Sigmoid colon (tissue), 7 donors: ENCODE results near the gene ST7L. TPM values are rescaled to one million over a fixed set of nuclear protein-coding genes. Genes with fewer than 3 reads are reported as not detected.

Source experiments
- DNase-seq: peaks from one replicate; pipeline ENCODE4 v3.0.0-alpha.2; 2019
- H3K27ac ChIP-seq, 4 donors: fragments of 200-600 bp; sonication (generic); one replicate each; pipeline ENCODE4 v1.5.1; 2016 to 2019; ENCODE audit warnings: mild to moderate bottlenecking in 1 of 4
- H3K27me3 ChIP-seq, 3 donors: fragments of 200-600 bp; sonication (generic); one replicate each; pipeline ENCODE4 v1.5.1; 2019; ENCODE audit warnings: mild to moderate bottlenecking in 1 of 3
- H3K36me3 ChIP-seq, 4 donors: fragments of 200-600 bp; sonication (generic); one replicate each; pipeline ENCODE4 v1.5.1; 2016 to 2019
- H3K4me1 ChIP-seq, 4 donors: fragments of 200-600 bp; sonication (generic); one replicate each; pipeline ENCODE4 v1.5.1; 2017 to 2019
- H3K4me3 ChIP-seq, 4 donors: fragments of 200-600 bp; sonication (generic); one replicate each; pipeline ENCODE4 v1.5.1; 2017 to 2019; ENCODE audit warnings: mild to moderate bottlenecking in 2 of 4, moderate library complexity in 1 of 4
- H3K9me3 ChIP-seq, 4 donors: fragments of 200-600 bp in 3 of 4; sonication (generic) in 3 of 4; one replicate each; pipeline versions ENCODE4 v1.5.1 to v1.6.1; 2013 to 2019
- EP300 ChIP-seq, 4 donors: sonication (generic); formaldehyde crosslinking; IDR thresholded peaks; one replicate each; pipeline ENCODE4 v1.6.1; 2017; ENCODE audit warnings: antibody characterized with exemption in 4 of 4
- POLR2A ChIP-seq, 2 donors: fragments of 450-650 bp; IDR thresholded peaks; one replicate each; pipeline ENCODE4 v1.6.1; 2016; ENCODE audit warnings: antibody characterized with exemption in 2 of 2, mild to moderate bottlenecking in 2 of 2, moderate library complexity in 2 of 2
- POLR2AphosphoS5 ChIP-seq, 4 donors: sonication (generic); formaldehyde crosslinking; IDR thresholded peaks; one replicate each; pipeline ENCODE4 v1.6.1; 2017; ENCODE audit warnings: antibody characterized with exemption in 4 of 4
- WGBS, 2 donors: extraction: QIAGEN DNeasy Blood & Tissue Kit; methylation state at CpG; one replicate each; pipeline ENCODE4 v1.1.7; 2013; 5-methylcytosine and 5-hydroxymethylcytosine counted together
- intact Hi-C: fragments of 100-400 bp; cut with DNase I; formaldehyde crosslinking; loops from one replicate; pipeline ENCODE4 v1.15.1; 2023
- polyA plus RNA-seq, 3 donors: library from polyadenylated mRNA; stranded (reverse); fragments of 200-250 nt; gene quantifications; one replicate each; pipeline ENCODE4 v1.2.3, GENCODE V29; 2013
- total RNA-seq, 4 donors: library from RNA; depleted of rRNA; stranded (reverse); fragments of >200 nt; gene quantifications; one replicate each; pipeline ENCODE4 v1.1.0, GENCODE V29; 2016
- TF ChIP-seq, protein P1 (sequence below), 4 experiments: fragments of 450-650 bp in 3 of 4; fragments of 200-600 bp in 1 of 4; IDR thresholded peaks; one replicate each; pipeline ENCODE4 v1.5.1; 2016 to 2019; ENCODE audit warnings: antibody characterized with exemption in 4 of 4, mild to moderate bottlenecking in 3 of 4, moderate library complexity in 2 of 4
- donor health status: healthy with polysubstance abuse.
- donor health status: Bipolar disorder and iron deficiency.
- donor health status: healthy.

The ST7L gene
- total and polyA plus RNA-seq, 7 donors = 1.8 to 68.0 (median 22.7) TPM

DNA sequence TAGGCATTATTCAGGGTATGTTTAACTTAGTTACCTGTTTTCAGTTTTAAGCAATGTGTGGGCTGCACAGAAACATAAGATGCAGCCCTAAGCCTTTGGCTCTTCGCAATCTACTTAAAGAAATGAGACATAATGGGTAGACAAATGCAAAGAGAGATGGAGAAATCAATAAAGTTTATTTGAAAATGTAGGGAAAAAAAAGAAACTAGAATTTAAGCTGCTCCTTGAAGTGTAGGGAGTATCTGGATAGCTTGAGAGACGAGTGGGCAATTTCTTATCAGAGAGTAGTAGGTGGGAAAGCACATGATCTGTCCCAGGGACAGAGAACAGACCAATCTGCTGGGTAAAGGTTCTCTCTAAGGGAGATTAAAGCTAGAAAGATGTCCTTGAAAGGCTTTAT is 101.3 kb downstream of the ST7L start:
- H3K27ac ChIP-seq = no peak overlapping the region
- DNase-seq = no peak
- peaks cover 0 to 4% (median 0%) of the 10 kb centered on the region in 4 donors for H3K4me1 ChIP-seq
- no peaks in the 10 kb centered on the region for H3K36me3 ChIP-seq
- intact Hi-C loops = no loop called here
- H3K27me3 ChIP-seq = no peaks in the 10 kb centered on the region
- no peaks in the 10 kb centered on the region for H3K9me3 ChIP-seq
- 93 to 98% methylated on average over 2 of the region's 2 CpGs for WGBS, 2 donors
- H3K4me3 ChIP-seq = no peak overlapping the region
- no peak for TF ChIP-seq POLR2AphosphoS5 (IDR thresholded peaks at IDR 0.05)
- TF ChIP-seq EP300 (IDR thresholded peaks at IDR 0.05) = no peak
- TF ChIP-seq, protein P1, sequence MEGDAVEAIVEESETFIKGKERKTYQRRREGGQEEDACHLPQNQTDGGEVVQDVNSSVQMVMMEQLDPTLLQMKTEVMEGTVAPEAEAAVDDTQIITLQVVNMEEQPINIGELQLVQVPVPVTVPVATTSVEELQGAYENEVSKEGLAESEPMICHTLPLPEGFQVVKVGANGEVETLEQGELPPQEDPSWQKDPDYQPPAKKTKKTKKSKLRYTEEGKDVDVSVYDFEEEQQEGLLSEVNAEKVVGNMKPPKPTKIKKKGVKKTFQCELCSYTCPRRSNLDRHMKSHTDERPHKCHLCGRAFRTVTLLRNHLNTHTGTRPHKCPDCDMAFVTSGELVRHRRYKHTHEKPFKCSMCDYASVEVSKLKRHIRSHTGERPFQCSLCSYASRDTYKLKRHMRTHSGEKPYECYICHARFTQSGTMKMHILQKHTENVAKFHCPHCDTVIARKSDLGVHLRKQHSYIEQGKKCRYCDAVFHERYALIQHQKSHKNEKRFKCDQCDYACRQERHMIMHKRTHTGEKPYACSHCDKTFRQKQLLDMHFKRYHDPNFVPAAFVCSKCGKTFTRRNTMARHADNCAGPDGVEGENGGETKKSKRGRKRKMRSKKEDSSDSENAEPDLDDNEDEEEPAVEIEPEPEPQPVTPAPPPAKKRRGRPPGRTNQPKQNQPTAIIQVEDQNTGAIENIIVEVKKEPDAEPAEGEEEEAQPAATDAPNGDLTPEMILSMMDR (IDR thresholded peaks at IDR 0.05) = no peak
- TF ChIP-seq POLR2A (IDR thresholded peaks at IDR 0.05) = no peak

DNA sequence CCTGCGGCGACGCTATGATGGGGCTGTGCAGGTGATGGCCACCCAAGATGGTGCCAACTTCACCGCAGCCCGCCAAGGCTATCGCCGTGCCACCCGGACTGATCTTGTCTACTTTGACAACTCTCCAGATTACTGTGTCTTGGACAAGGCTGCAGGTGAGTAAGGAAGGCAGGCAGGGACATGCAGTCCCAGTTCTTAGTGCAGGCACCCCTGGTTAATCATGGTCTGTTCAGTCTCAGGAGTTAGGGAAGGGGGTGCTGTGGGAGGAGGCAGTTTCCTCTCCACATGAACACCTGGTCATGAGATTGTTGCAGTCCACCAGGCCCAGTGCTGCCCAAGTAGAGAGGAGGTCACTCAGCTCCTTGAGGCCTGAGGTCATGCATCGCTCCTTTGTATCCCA is 101.7 kb downstream of the ST7L start:
- Histone ChIP-seq H3K4me1 (peaks cover 0 to 4% (median 0%) of the 10 kb centered on the region in 4 donors), H3K27ac (no peak overlapping the region), H3K27me3 (no peaks in the 10 kb centered on the region), H3K36me3 (no peaks in the 10 kb centered on the region), H3K4me3 (no peak overlapping the region), H3K9me3 (no peaks in the 10 kb centered on the region)
- intact Hi-C loops = no loop called here
- TF ChIP-seq, protein P1 (IDR thresholded peaks at IDR 0.05) = no peak
- no peak for TF ChIP-seq POLR2AphosphoS5 (IDR thresholded peaks at IDR 0.05)
- TF ChIP-seq POLR2A (IDR thresholded peaks at IDR 0.05) = no peak
- TF ChIP-seq EP300 (IDR thresholded peaks at IDR 0.05) = no peak
- no peak for DNase-seq
- 97 to 98% methylated on average over 9 of the region's 9 CpGs for WGBS, 2 donors

DNA sequence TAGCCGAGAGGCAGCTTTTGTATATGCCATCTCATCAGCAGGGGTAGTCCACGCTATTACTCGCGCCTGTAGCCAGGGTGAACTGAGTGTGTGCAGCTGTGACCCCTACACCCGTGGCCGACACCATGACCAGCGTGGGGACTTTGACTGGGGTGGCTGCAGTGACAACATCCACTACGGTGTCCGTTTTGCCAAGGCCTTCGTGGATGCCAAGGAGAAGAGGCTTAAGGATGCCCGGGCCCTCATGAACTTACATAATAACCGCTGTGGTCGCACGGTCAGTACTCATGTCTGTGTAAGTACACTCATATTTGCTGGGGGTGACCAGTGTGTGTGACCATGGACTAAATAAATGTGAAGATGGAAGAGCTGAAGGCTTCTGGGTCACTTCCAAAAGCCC is 102.8 kb downstream of the ST7L start:
- TF ChIP-seq POLR2AphosphoS5 (IDR thresholded peaks at IDR 0.05) (no peak), POLR2A (IDR thresholded peaks at IDR 0.05) (no peak), EP300 (IDR thresholded peaks at IDR 0.05) (no peak)
- TF ChIP-seq, protein P1 (IDR thresholded peaks at IDR 0.05) = no peak
- H3K27me3 ChIP-seq = no peaks in the 10 kb centered on the region
- intact Hi-C loops = no loop called here
- no peak for DNase-seq
- H3K4me3 ChIP-seq = no peak overlapping the region
- H3K36me3 ChIP-seq = no peaks in the 10 kb centered on the region
- 94 to 95% methylated on average over 14 of the region's 14 CpGs for WGBS, 2 donors
- H3K27ac ChIP-seq = no peak overlapping the region
- no peaks in the 10 kb centered on the region for H3K9me3 ChIP-seq
- peaks cover 0 to 4% (median 0%) of the 10 kb centered on the region in 4 donors for H3K4me1 ChIP-seq

DNA sequence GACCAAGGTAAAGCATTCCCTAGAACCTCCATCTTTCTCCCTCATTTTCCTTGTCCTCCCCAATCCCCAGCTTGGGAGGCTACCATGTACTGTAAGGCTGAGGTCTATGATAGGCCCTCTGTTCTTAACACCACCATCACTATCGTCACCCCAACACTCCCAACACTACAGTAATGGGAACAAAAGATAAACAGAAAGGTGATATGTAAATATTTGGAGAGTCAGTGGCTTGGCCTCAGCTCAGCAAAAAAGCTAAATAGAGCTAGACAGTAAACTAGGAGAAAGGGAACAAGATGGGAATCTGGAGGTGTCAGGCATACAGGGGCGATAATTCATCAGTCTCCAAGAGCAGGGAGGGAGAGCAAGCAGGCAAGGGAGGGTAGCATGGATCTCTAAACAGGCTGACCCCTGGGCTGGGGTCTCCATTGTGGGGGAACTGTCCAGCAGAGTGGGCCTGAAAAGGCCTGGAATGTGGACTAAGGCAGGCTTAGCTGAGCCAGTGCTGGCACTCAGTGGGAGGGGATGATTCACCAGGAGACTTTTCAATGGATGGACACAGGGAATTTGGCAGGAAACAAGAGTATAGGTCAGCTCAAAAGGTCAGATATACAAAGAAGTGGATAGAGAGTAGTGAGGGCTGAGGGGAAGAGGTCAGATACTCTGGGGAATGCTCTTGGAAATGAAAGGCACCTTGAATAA is 103.5 kb downstream of the ST7L start:
- no peak overlapping the region for H3K27ac ChIP-seq
- no peaks in the 10 kb centered on the region for H3K27me3 ChIP-seq
- no peak overlapping the region for H3K4me3 ChIP-seq
- no peaks in the 10 kb centered on the region for H3K9me3 ChIP-seq
- H3K4me1 ChIP-seq = peaks cover 0 to 4% (median 0%) of the 10 kb centered on the region in 4 donors
- TF ChIP-seq, protein P1 (IDR thresholded peaks at IDR 0.05) = no peak
- TF ChIP-seq POLR2AphosphoS5 (IDR thresholded peaks at IDR 0.05) (no peak), EP300 (IDR thresholded peaks at IDR 0.05) (no peak), POLR2A (IDR thresholded peaks at IDR 0.05) (no peak)
- 28 to 69% methylated on average over 2 of the region's 2 CpGs for WGBS, 2 donors
- intact Hi-C loops = no loop called here
- no peak for DNase-seq
- H3K36me3 ChIP-seq = no peaks in the 10 kb centered on the region

DNA sequence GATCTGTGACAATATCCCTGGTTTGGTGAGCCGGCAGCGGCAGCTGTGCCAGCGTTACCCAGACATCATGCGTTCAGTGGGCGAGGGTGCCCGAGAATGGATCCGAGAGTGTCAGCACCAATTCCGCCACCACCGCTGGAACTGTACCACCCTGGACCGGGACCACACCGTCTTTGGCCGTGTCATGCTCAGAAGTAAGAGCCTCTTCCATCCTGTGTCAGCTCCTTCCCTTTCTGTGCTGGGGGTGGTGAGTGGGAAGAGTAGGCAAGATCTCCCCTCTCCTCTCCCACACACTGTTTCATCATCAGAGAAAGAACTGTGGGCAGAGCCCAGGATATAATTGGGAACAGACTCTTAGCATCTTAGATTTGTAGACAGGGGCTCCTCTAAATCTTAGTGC is 104.0 kb downstream of the ST7L start:
- WGBS, 2 donors = 97% methylated on average over 12 of the region's 12 CpGs

More for the DNA sequence above, 104.0 kb downstream of the ST7L start:
- Histone ChIP-seq H3K4me3 (no peak overlapping the region), H3K36me3 (no peaks in the 10 kb centered on the region), H3K27ac (no peak overlapping the region), H3K4me1 (peaks cover 0 to 4% (median 0%) of the 10 kb centered on the region in 4 donors), H3K9me3 (no peaks in the 10 kb centered on the region), H3K27me3 (peaks cover 0 to 3% (median 0%) of the 10 kb centered on the region in 3 donors)
- DNase-seq = no peak
- intact Hi-C loops = no loop called here
- no peak for TF ChIP-seq POLR2AphosphoS5 (IDR thresholded peaks at IDR 0.05)
- no peak for TF ChIP-seq POLR2A (IDR thresholded peaks at IDR 0.05)
- TF ChIP-seq, protein P1 (IDR thresholded peaks at IDR 0.05) = no peak
- TF ChIP-seq EP300 (IDR thresholded peaks at IDR 0.05) = no peak
